GM21447 (cell line): ENCODE data around the gene ZNF768.
"Not testable (repeated sequence)": the region's sequence is repeated elsewhere in the genome, so short reads cannot be mapped to it uniquely, and the experiment has no call there.

Source experiments
- ATAC-seq: cut with Tn5 transposase; IDR thresholded peaks from one replicate; pipeline ENCODE4 v1.9.1; 2021; ENCODE audit not compliant: unreplicated experiment

Gene ZNF768

GRCh38 chr16:30533748-30534367 lies 7.5 kb upstream of the ZNF768 start:
- ATAC-seq = peak; percentile 5

- ATAC-seq = no peak
Observed at GRCh38 chr16:30533146-30533522, 6.8 kb upstream of the ZNF768 start.

GRCh38 chr16:30532285-30533145 lies 6.1 kb upstream of the ZNF768 start:
- ATAC-seq = no peak

- no peak for ATAC-seq
Observed at GRCh38 chr16:30530163-30531037, 4.0 kb upstream of the ZNF768 start.

DNA sequence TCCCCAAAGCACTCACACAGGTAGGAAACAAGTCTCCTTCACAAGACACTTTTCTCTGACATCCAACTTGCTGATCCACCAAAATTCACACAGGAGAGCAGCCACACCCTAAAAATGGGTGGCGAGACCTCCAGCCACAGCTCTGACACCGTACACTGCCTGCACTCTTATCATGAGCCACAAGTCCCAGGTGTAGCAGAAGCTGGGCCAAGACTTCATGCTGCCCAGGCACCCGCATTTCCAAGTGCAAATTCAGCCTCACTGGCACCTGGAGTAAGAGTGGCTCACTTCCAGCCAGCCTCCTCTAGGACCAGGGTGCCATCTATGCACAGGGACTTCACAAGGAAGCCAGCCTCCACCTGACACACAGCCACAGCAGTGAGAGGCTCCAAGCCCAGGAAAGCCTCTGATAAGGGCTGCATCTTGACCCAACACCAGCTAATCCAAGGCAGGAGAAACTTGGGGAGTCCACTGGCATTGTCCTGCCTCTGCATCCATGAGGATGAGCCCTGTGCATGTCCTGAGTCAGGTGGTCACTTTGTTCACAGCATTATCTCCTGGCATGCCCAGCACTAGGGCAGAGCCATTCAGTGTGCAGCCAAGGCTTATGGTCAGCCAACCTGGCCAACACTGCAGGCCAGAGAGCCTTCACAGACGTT lies 2.6 kb upstream of the ZNF768 start:
- no peak for ATAC-seq

GRCh38 chr16:30527635-30528178 lies 1.3 kb upstream of the ZNF768 start:
- peak; percentile 12 for ATAC-seq

DNA sequence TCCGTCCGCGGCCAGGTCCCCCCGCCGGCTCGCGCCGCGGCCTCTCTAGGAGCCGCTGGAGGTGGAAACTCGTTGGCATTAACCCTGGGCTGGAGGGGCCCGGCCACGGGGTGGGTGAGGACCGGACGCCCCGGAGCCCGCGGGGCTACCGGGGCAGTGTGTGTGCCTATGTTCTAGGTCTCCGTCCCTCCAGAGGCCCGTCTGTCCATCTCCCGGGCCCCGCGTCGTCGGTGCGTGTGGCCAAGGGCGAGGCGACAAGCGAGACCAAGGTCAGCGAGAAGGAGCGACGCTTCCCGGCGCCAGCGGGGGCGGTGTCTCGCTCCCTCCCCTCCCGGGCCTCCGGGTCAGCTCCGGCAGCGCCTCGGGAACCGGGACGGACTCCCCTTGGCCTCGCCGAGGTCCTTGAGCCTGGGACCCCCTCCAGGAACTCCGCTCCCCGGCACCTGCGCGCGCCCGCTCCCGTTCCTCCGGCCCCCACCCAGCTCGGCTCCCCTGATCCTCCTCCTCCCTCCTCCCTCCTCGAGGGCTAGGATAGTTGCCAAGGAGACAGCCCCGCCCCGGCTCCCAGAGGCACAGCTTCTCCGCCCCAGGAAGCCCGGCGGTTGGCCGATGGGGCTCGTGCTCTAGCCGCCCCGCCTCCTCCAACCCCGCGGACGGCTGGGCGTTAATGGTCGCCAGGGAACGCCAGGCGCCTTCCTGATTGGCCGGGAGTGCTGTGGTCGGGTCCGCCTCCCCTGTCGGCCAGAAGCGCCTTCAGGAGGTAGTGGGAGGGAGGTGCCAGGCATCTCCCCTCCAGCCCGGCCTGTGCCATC lies 663 bp upstream of the ZNF768 start:
- ATAC-seq = peak; percentile 75

DNA sequence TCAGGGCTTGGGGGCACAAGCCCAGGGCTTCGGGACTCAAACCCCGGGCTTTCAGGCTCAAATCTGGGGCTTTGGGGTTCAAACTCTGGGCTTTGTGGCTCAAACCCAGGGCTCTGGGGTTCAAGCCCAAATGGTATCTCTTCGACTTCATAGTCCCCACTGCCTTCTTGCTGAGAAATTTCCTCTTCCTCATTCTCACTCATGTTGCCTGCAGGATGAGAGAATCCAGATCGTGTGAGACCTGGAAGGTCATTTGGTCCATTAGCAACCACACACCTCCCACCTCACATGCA lies 576 bp downstream of the ZNF768 start:
- no peak for ATAC-seq

DNA sequence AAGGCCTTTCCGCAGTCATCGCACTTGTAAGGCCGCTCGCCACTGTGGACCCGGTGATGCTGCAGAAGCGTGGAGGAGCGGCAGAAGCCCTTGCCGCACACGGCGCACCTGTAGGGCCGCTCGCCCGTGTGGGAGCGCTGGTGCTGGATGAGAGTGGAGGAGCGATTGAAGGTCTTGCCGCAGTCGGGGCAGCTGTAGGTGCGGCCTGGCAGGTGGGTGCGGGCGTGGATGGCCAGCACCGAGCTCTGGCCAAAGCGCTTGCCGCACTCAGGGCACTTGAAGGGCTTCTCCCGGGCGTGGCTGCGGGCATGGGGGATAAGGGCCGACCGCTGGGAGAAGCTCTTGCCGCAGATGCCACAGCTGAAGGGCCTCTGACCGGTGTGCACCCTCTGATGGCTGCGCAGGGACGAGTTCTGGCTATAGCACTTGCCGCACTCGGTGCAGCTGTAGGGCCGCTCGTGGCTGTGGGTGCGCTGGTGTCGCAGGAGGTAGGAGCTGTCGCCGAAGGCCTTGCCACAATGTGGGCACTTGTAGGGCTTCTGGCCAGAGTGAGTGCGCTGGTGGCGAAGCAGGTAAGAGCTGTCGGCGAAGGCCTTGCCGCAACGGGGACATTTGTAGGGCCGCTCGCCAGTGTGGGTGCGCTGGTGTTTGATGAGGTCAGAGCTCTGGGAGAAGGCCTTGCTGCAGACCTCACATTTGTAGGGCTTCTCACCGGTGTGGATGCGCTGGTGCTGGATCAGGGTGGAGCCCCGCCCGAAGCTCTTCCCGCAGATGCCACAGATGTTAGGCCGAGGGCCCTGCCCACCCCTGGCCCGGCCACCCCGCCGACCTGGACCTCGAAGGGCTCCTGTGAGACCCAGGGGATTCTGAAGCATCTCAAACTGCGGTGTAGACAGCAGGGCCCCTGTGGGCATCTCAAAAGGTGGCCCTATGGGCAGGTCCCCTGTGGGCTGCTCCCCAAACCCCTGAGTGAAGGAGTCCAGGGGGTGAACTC lies 1.5 kb downstream of the ZNF768 start:
- no peak for ATAC-seq

DNA sequence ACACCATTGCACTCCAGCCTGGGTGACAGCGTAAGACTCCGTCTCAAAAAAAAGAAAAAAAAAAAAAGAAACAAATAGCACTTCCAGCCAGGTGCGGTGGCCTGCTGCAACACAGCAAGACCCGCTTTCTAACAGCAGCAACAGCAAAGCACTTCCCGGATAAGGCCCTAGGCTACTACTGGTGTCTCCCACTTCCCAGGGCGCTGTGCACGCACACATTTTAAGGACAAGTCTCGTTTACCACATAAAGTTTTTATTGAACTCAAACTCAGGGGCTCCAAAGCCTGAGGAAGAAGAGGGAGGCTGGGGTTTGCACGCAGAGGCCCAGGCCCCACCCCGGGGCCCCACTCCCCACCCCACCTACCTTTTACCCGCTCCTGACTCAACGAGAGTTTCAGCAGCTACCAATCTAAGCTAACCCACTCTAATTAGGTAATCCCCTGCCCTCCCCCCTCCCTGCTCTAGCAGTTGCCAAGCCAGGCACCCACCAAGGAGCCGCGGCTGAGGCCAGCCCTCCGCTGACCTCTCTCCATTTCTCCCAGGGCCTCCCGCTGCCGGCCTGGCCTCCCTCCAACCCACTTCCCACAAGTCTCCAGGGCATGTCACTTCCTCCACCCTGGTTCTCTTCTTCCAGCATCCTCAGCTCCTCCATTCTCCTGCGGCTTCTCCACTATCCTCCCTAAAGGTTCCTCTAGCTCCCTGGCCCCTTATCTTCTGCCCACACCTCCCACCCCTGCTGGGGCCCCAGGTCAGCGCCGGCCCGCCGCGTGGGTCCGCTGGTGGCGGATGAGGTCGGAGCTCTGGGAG lies 2.4 kb downstream of the ZNF768 start:
- ATAC-seq = no peak

GRCh38 chr16:30522702-30523463 lies 3.5 kb downstream of the ZNF768 start:
- ATAC-seq = not testable (repeated sequence)

- ATAC-seq = no peak
Observed at GRCh38 chr16:30521873-30522641, 4.3 kb downstream of the ZNF768 start.

GRCh38 chr16:30521476-30521872 lies 4.9 kb downstream of the ZNF768 start:
- ATAC-seq = no peak

- no peak for ATAC-seq
Observed at GRCh38 chr16:30519120-30520049, 7.0 kb downstream of the ZNF768 start.

DNA sequence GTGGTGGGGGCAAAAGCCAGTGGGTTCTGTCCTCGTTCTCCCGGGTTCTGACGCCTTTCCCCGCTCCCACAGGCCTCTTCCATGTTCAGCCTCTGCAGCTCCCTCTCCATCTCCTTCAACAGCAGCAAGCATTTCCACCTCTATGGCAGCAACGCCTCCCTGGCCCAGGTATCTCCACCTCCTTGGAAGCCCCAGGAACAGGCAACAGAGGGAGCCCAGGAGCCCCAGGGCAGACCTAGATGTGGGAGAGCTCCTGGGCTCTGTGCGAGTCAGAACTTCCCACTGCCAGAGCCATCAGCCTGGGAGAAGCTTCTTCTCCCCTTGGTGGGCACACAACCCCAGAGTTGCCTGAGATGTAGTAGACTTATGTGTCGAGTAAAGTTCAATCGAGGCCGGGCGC lies 7.8 kb downstream of the ZNF768 start:
- ATAC-seq = no peak

DNA sequence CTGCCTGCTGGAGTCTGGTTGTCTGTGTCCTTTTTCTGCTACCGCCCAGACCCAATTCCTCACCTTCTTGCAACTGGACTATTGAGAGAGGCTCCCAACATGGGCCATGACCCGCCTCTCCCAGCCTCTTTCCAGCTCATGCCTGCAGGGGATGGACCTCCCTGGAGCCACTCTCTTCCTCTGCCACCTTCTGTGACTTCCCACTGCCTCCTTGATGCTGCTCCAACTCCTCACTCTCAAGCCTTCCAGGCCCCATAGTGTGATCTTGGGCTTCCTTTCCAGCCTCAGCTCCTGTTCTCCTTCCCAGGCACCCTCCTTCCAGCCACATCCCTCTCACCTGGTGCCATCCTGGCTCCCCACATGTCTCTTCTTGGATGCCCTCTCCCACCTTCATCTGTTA lies 11.1 kb downstream of the ZNF768 start:
- ATAC-seq = no peak
